ENCODE measurements around the gene PLEKHA5.

- TF ChIP-seq, protein P1, sequence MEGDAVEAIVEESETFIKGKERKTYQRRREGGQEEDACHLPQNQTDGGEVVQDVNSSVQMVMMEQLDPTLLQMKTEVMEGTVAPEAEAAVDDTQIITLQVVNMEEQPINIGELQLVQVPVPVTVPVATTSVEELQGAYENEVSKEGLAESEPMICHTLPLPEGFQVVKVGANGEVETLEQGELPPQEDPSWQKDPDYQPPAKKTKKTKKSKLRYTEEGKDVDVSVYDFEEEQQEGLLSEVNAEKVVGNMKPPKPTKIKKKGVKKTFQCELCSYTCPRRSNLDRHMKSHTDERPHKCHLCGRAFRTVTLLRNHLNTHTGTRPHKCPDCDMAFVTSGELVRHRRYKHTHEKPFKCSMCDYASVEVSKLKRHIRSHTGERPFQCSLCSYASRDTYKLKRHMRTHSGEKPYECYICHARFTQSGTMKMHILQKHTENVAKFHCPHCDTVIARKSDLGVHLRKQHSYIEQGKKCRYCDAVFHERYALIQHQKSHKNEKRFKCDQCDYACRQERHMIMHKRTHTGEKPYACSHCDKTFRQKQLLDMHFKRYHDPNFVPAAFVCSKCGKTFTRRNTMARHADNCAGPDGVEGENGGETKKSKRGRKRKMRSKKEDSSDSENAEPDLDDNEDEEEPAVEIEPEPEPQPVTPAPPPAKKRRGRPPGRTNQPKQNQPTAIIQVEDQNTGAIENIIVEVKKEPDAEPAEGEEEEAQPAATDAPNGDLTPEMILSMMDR (IDR thresholded peaks at IDR 0.05): no peak
- TF ChIP-seq POLR2A (IDR thresholded peaks at IDR 0.05): no peak
Observed at GRCh38 chr12:19301223-19301622, 171.7 kb downstream of the PLEKHA5 start.

Data from heart left ventricle (tissue), 13 donors.